Measurements from ENCODE around the gene NEDD4L.

The NEDD4L gene

GRCh38 chr18:58124475-58124874 lies 80.4 kb downstream of the NEDD4L start:
- FAIRE-seq: no peak

DNA sequence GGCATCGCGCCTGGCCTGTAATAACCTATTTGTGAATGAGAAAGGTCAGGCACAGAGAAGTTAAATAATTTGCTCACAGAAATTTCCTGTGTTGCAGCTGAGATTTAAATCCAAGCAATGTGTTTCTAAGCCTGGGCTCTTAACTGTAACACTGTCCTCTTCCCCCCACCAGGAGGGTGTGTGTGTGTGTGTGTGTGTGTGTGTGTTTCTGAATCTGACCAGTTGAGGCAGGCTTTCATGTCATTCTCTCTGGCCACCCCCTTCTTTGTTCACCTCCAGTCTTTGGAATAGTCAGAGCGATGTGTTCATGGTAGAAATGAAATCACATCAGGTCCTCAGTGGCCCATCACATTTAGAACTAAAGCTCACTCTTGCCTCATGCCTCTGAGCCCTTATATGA lies 81.2 kb downstream of the NEDD4L start:
- FAIRE-seq: no peak

- FAIRE-seq: no peak
These were observed 81.7 kb downstream of the NEDD4L start for GRCh38 chr18:58125756-58126155.

DNA sequence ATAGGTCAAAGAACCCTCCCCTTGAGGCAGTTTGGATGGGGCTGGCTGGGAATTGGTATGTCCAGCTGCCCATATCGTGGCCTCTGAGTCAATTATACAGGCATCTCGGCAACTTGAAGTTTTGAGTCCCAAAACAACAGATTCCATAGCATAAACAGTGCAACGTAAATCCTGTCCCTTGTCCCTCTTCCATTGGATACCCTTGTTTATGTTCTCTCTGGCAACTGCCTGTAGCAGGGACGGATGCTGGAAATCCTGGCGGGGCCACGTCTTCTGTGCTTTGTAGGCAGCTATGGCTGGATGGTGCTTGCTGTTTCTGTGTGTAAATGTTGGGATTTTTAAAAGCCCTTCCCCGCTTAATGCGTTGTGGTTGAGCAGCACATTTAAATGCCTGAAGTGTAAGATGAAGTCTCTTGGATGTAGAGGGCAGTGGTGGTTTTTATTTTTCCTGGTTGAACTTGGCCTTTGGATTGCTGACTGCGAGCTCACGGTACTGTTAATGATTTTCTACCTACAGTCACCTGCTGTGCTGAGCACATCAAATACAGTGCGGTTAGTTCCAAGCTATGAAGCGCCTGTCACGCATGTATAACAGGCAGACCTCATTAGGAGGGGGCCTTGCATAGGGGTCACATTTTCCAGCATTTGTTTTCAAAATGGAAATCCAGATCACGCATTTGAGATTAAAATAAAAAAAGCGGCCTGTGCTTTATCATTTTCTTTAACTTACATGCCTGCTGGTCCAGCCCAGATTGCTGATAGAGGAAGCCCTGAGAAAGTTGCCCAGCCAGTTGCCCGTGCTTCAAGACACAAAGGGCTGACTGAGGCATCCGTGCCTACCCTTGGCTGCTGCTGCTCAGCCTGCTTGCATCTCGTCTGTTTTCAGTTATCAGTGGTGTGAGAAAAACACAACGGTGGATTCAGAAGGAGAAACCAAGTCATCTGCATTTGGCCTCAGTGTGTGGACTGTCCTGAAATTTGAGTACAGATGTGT lies 84.7 kb downstream of the NEDD4L start:
- FAIRE-seq: no peak

DNA sequence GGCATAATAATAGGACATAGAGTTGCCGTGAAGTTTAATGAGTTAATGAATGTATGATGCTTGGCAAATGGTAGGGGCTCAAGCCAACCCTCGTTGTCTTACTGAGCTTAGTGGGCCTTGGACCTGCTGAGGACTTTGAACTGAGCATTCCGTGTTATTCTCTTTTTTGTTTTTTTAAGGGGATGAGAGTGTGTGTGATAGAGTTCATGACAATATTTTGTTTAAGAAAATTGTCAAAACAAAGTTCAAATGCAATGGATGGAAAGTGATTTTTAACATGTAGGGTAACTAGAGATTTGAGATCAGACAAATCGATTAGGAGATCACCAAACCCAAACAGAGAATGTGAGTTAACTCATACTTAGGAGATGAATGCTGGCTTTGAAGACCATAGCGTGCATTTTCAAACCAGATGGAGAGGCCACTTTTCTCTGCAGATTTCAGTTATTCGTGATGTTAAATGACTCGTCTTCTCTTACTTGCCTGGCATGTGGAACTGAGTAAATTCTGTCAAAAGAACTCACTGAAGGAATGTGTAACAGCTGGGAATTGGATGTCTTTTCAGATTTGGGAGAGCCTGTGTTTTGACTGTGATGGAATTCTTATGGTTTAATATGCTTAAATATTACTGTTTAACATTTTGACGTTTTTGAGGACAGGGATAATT lies 88.7 kb downstream of the NEDD4L start:
- FAIRE-seq: no peak

DNA sequence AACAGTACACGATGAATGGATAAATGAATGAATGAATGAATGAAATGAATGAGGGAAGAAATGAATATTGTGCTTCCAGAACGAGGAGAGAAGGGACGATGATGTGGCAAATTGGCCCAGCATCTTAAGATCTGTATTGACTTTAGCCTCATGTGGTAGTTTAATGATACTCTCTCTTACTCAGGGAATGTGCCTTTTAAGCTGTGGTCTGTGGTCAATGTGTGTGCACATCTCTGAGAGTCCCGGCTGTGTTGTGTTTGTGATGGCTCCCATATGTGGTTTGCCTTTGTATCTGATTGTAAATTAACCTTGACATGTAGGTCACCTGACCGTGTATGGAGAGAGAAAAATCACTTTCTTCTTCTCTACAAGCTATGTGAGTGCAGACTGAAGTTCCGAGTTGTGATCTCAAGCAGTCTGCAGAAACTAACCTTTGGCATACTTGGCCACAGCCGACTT lies 91.2 kb downstream of the NEDD4L start:
- FAIRE-seq: no peak

DNA sequence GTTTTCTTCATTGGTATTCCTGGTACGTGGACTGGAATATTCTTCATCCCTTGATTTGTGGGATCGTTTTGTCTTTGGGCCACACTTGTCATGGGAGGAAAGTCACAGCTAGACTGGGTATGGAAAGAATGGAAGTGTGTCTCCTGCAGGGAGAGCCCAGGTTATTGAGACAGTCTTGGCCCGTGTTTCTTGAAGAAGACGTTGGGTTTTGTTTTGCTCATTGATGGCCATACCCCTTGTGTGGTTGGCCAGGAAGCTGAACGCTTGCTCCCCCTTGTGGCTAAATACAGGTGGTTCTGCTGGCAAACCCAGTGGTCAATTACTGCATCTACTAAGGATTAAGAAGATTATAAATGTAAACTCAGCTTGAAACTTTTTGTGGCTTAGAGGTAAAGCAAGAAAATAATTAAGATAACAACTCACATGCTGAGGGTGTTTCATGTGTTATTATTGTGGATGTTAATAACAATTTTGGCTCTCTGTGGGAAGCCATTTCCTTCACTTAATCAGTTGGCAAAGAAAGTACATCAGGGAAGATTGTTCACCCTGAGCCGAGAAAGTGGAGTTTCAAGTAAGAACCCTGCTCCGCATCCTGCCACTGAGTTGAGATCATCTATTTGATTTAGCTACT lies 91.8 kb downstream of the NEDD4L start:
- no peak for FAIRE-seq

- no peak for FAIRE-seq
These were observed 92.9 kb downstream of the NEDD4L start for GRCh38 chr18:58136879-58137278.

- no peak for FAIRE-seq
These were observed 95.7 kb downstream of the NEDD4L start for GRCh38 chr18:58139459-58140386.

DNA sequence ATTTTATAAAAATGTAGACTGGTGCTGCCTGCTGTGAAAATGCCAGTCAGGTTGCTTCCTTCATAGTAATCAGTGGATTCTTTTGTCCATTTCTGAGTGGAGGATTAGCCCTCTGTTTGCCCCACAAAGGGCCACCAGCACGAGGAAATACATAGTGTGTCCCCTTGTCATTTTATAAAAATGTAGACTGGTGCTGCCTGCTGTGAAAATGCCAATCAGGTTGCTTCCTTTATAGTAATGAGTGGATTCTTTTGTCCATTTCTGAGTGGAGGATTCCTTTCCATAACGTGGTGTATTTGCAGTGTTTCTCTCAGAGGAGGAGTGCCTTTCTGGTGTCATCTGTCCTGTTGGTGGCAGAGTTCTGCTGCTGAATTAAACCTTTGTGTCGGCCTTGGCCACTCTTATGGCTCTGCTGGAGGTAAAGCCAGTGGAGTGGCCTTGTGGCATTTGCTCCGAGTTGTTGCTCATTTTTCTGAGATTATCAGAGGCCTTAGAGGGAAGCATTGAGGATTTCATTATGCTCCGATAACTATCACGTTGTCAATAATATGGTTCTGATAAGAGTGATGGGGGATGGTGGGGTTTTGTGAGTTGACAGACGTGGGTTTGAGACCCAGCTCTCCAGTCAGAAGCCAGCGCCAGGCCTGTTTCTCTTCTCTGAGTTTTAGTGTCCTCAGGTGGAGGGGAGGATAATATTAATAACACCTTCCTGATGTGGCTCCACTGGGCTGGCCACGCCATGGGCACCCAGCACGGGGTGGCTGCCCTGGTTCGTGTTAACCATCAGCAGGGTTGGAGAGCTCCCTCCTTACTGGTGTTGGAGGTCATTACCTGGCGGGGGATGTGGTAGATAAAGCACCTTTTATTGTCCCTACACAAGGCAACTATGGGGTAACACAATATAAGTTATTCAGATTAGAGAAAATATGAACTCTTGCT lies 96.6 kb downstream of the NEDD4L start:
- no peak for FAIRE-seq

DNA sequence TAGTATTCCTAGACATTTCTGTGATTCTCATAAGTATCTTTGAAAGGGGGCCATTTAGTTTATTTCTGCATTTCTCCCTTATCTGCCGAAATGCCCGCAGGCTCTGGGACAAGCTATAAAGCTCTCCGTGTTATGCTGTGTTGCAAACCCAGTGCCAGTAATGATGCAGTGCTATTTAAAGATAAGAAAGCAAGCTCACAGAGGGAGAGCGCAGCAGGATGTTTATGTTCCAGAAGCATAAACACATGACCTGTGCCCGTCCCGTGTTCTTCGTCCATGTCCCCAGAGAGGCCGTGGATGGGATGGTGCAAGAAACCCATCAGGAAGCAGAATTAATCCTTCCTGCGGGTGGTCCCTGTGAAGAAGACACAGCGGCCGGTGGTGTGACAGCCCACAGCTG lies 99.4 kb downstream of the NEDD4L start:
- FAIRE-seq: no peak

DNA sequence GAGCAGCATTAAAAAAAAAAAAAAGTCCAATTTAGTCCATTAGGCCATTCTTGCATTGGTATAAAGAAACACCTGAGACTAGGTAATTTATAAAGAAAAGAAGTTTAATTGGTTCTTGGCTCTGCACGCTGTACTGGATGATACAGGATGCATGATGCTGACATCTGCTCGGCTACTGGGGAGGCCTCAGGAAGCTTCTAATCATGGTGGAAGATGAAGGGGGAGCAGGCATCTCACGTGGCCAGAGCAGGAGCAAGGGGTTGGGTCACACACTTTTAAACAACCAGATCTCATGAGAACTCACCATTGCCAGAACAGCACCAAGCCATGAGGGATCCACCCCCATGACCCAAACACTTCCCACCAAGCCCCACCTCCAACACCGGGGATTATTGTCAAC lies 100.1 kb downstream of the NEDD4L start:
- FAIRE-seq: no peak

DNA sequence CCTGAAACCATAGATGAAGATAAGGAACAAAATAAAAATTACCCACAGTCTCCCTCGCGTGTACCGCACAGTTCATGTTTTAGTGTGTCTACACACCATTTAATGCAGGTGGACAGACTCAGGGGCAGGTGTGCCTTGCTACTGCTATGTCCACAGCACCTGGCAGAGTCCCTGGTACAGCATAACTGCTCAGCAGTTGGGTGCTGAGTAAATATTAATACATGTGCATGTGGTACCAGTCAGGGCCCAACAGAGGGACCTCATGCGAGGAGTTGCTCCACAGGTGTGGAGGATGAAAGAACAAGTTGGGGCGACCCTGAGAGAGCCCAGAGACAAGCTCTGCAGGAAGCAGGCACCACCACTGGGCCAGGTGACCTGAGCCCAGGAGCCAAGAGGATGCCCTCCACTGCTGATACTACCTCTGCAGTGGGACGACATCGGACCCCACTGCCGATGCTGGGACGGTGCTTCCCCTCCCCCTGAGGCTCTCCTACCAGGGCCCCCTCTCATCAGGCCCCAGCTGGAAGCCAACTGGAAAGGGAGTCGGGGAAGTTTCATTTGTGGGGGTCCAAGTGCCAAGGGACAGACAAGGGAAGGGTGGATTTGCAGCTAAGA lies 100.8 kb downstream of the NEDD4L start:
- no peak for FAIRE-seq

DNA sequence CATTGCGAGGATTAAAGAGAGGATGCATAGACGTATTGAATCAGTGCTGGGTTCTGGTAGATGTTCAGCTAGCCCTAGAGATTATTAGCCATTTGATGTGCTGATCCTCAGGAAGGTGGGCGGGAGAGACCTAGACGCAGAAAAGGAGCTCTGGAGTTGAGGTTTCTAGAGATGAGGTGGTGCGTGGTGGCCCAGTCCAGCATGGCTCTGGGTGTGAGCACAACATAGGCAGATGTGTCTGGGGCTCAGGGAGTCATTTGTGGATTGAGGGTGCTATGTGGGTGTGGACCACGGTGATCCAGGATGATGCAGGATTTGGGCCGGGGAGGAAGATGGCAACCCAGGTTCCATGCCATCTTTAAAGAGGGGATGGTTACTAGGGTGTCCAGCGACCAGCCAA lies 102.1 kb downstream of the NEDD4L start:
- FAIRE-seq: no peak

GRCh38 chr18:58148954-58149471 lies 105.0 kb downstream of the NEDD4L start:
- no peak for FAIRE-seq

GRCh38 chr18:58150772-58151171 lies 106.7 kb downstream of the NEDD4L start:
- FAIRE-seq: no peak

DNA sequence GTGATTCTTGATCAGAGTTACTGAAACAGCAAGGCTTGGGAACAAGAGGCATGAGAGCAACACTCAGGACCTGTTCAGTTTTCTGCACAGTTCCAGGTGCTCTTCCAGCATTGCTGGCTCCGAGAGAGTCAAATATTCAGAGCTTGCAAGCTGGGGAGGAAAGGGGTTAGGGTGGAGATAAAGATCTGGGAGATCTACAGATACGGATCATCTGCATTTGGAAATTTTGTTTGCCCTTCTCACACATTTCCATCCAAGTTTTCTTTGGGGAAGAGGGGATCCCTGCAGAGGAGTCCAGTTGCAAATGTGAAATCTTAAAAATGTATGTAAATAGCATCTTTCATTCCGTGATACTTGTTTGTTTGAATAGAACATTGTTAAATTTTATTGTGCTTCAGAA lies 108.2 kb downstream of the NEDD4L start:
- no peak for FAIRE-seq

- FAIRE-seq: no peak
These were observed 108.9 kb downstream of the NEDD4L start for GRCh38 chr18:58152891-58153290.

DNA sequence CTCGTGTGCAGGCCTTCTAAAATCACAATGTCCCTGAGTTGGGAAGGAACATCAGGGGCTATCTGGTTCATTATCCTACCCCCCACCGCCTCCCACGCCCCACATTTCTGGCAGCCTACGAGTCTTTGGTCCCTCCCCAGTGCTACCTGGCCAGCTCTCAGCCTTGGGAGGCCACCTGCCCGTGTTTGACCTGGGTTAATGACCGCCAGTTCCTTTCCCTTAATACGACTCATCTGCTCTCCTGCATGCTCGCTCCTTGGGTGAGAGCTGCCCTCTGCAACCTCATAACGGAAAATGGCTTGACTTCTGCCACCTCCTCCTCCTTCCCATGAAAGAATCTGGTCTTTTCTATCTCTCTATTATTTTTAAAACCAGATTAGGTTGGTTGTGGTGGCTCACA lies 112.5 kb downstream of the NEDD4L start:
- no peak for FAIRE-seq

DNA sequence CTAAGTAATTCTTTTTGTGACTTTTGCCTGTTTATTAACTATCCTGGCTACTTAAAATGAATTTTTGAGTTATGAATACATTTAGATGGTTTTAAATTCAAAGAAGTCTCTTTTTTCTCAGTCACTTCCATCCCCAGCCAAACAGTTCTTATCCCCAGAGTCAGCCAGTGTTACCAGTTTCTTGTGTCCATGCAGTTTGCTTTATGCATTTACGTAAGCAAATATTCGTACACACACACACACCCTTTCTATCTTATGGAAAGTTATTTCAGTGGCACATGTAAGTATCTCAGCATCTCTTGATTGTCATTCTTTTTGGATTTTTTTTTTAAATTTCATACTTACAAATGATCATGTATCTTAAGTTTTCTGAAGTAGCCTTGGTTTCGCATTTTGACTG lies 113.2 kb downstream of the NEDD4L start:
- FAIRE-seq: no peak

GRCh38 chr18:58158008-58158407 lies 114.0 kb downstream of the NEDD4L start:
- FAIRE-seq: no peak

Measured in TTC549 (cell line).